Endothelial cell of coronary artery (primary cell): ENCODE measurements around the gene MIOS. TPM values are rescaled to one million over a fixed set of nuclear protein-coding genes. Genes with fewer than 3 reads are reported as not detected.

Experiments used
- total RNA-seq: library from RNA; depleted of rRNA; stranded (reverse); fragments of >200 nt; gene quantifications from 2 replicates; pipeline ENCODE4 v1.2.3, GENCODE V29; 2014

Gene MIOS
- 20.2 and 25.9 TPM in 2 replicates for total RNA-seq

GRCh38 chr7:7566651-7567611, at the start of gene MIOS:
Gene MIOS (plus strand): TSS chr7:7566884. CDS start chr7:7572476, 5,592 bp downstream.

GRCh38 chr7:7535691-7536090, 31.0 kb upstream of the MIOS start, which contains the start of gene COL28A1:
Gene COL28A1 (minus strand): TSS chr7:7535873. CDS start chr7:7532875, 2,998 bp downstream.

DNA sequence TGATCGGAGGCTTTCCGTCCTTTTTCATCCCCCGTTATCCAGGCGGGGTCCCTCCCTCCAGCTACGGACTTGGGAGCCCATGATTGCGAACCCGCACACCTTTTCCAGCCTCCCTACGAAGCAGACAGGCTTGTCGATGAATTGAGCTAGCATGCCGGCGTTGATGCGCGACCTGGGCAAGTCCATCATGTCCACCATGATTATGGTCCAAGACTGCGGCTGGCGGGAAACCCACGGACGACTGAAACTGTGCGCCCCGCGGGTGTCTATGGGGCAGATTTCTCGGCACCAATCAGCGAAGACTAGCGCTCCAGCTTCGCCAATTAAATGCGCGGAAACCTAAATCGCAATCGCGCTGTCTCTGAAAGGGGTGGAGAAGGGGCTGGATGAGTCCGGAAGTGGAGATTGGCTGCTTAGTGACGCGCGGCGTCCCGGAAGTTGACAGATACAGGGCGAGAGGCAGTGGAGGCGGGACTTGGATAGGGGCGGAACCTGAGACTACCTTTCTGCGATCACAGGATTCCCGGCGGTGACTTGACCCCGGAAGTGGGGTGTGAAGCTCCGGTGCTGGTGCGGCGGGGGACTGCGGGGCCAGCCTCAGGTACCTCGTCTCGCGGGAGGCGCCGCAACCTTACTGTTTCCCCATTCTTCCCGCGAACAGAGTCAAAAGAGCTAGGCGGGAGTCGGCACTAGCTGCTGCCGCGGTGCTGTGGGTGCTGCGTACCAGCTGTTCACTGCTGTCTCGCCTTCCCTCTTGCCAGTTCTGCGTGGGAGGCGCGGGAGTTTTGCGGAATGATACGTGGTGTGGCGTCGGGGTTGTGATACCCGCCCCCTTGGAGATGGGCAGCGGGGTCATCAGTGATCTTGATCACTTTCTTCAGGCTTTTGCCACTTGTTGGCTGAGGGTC, 73.8 kb downstream of the MIOS start, which contains the start of gene UMAD1:
Gene UMAD1, plus strand, starts transcription at position 532 of the 908 bp plus-strand sequence. CDS start 32,620 bp downstream, outside the sequence.

Other genes with a start within 250 kb of the MIOS start
- gene COL28A1, start 31.0 kb upstream of the MIOS start, total RNA-seq, result not detected in 2 replicates
- gene UMAD1, start 73.9 kb downstream of the MIOS start, total RNA-seq, result 4.0 and 4.8 TPM in 2 replicates
- 16.3 and 22.6 TPM in 2 replicates for gene RPA3, start 151.7 kb downstream of the MIOS start, total RNA-seq